IMR-90 (cell line): ENCODE data around the gene NUP37. TPM values are rescaled to one million over a fixed set of nuclear protein-coding genes. Genes with fewer than 3 reads are reported as not detected.

Source experiments
- ATAC-seq: fragments of 200-7000 bp; cut with Tn5 transposase; 2 replicates; pipeline ENCODE4 v1.9.1; 2020; ENCODE audit warnings: low read depth, mild to moderate bottlenecking, moderate library complexity
- BruUV-seq: library from RNA; stranded (reverse); fragments of 400-500 nt; replicated peaks from 2 replicates; lab custom pipeline; 2021; lab: Mats Ljungman, UMichigan
- CTCF ChIA-PET: fragments of 300-600 bp; formaldehyde crosslinking; extraction: SDS; loops from one replicate; lab custom pipeline; 2021; ENCODE audit warnings: antibody characterized with exemption; lab: Yijun Ruan, JAX
- POLR2A ChIA-PET: fragments of 300-600 bp; sonication (Branson Sonifier 250); formaldehyde crosslinking; loops from one replicate; lab custom pipeline; 2022; ENCODE audit warnings: antibody characterized with exemption; ENCODE audit not compliant: unreplicated experiment; lab: Charles Lee
- DNase-seq: peaks from one replicate; pipeline ENCODE4 v3.0.0; 2013
- H2AFZ ChIP-seq: replicated peaks from 2 replicates; pipeline ENCODE3; 2013; ENCODE audit warnings: low read length, mild to moderate bottlenecking; ENCODE audit not compliant: poor library complexity
- H2AK5ac ChIP-seq: 2 replicates; pipeline ENCODE4 v1.6.1; 2013; ENCODE audit warnings: low read depth, low read length, inconsistent platforms
- H2AK9ac ChIP-seq: replicated peaks from 2 replicates; pipeline ENCODE3; 2013; ENCODE audit warnings: mild to moderate bottlenecking, low read depth, low read length, moderate library complexity; ENCODE audit not compliant: poor library complexity
- H2BK120ac ChIP-seq: 2 replicates; pipeline ENCODE4 v1.6.1; 2013; ENCODE audit warnings: low read depth, low read length, inconsistent platforms
- H2BK15ac ChIP-seq: 3 replicates; pipeline ENCODE4 v1.6.1; 2013; ENCODE audit warnings: low read depth, low read length, inconsistent platforms
- H2BK20ac ChIP-seq: 2 replicates; pipeline ENCODE4 v1.6.1; 2013; ENCODE audit warnings: low read depth, mild to moderate bottlenecking, inconsistent platforms, low read length, moderate library complexity
- H2BK5ac ChIP-seq: 2 replicates; pipeline ENCODE4 v1.6.1; 2013; ENCODE audit warnings: mild to moderate bottlenecking, low read depth, low read length, inconsistent platforms; ENCODE audit not compliant: poor library complexity, severe bottlenecking
- H3K14ac ChIP-seq: replicated peaks from 2 replicates; pipeline ENCODE4 v1.6.1; 2013; ENCODE audit warnings: low read depth, low read length, inconsistent platforms
- H3K18ac ChIP-seq: 2 replicates; pipeline ENCODE4 v1.6.1; 2013; ENCODE audit warnings: low read depth, low read length, control low read depth
- H3K23ac ChIP-seq: 2 replicates; pipeline ENCODE4 v1.6.1; 2013; ENCODE audit warnings: low read depth, low read length, inconsistent platforms
- H3K27ac ChIP-seq: 2 replicates; pipeline ENCODE4 v1.5.1; 2013; ENCODE audit warnings: mild to moderate bottlenecking, control low read depth, low read length; ENCODE audit not compliant: insufficient read depth
- H3K27me3 ChIP-seq: 2 replicates; pipeline ENCODE4 v1.6.1; 2013; ENCODE audit warnings: low read length; ENCODE audit not compliant: control insufficient read depth, insufficient read depth
- H3K36me3 ChIP-seq: 2 replicates; pipeline ENCODE4 v1.6.1; 2013; ENCODE audit warnings: low read length, mixed read lengths; ENCODE audit not compliant: control insufficient read depth, insufficient read depth
- H3K4ac ChIP-seq: 2 replicates; pipeline ENCODE4 v1.6.1; 2013; ENCODE audit warnings: low read depth, low read length, inconsistent platforms
- H3K4me1 ChIP-seq: 2 replicates; pipeline ENCODE4 v1.6.1; 2013; ENCODE audit warnings: low read length, mixed read lengths; ENCODE audit not compliant: control insufficient read depth, insufficient read depth
- H3K4me2 ChIP-seq: 2 replicates; pipeline ENCODE4 v1.6.1; 2013; ENCODE audit warnings: low read depth, mild to moderate bottlenecking, control low read depth, low read length, moderate library complexity
- H3K4me3 ChIP-seq: 2 replicates; pipeline ENCODE4 v1.5.1; 2013; ENCODE audit warnings: low read depth, mild to moderate bottlenecking, control low read depth, low read length, moderate library complexity; ENCODE audit not compliant: insufficient read depth
- H3K56ac ChIP-seq: 2 replicates; pipeline ENCODE4 v1.6.1; 2013; ENCODE audit warnings: low read length, inconsistent platforms; ENCODE audit not compliant: insufficient read depth; ENCODE audit errors: extremely low read depth
- H3K79me1 ChIP-seq, 2 experiments: 2 replicates each; pipeline ENCODE4 v1.6.1; 2013; ENCODE audit warnings: low read length in 2 of 2, inconsistent platforms in 1 of 2, low read depth in 1 of 2
- H3K9ac ChIP-seq: 2 replicates; pipeline ENCODE4 v1.6.1; 2013; ENCODE audit warnings: low read depth, low read length, control low read depth
- H3K9me1 ChIP-seq: 2 replicates; pipeline ENCODE4 v1.6.1; 2013; ENCODE audit warnings: low read length, inconsistent platforms; ENCODE audit not compliant: insufficient read depth
- H3K9me3 ChIP-seq: 2 replicates; pipeline ENCODE4 v1.6.1; 2013; ENCODE audit warnings: low read length; ENCODE audit not compliant: control insufficient read depth, insufficient read depth
- H4K20me1 ChIP-seq: 2 replicates; pipeline ENCODE4 v1.6.1; 2013; ENCODE audit warnings: low read length, inconsistent platforms; ENCODE audit not compliant: insufficient read depth
- H4K5ac ChIP-seq: 2 replicates; pipeline ENCODE4 v1.6.1; 2013; ENCODE audit warnings: mild to moderate bottlenecking, low read depth, low read length, control low read depth
- H4K8ac ChIP-seq, 2 experiments: 2 replicates each; pipeline ENCODE4 v1.6.1; 2013; ENCODE audit warnings: low read depth in 2 of 2, low read length in 2 of 2, control low read depth in 1 of 2, inconsistent platforms in 1 of 2
- H4K91ac ChIP-seq: 2 replicates; pipeline ENCODE4 v1.6.1; 2013; ENCODE audit warnings: low read depth, low read length, inconsistent platforms; ENCODE audit not compliant: insufficient read depth
- BHLHE40 ChIP-seq: fragments of 150-350 bp; IDR thresholded peaks from 2 replicates; pipeline ENCODE4 v1.6.1; 2016; ENCODE audit warnings: mild to moderate bottlenecking, low read depth, low read length
- CEBPB ChIP-seq: IDR thresholded peaks from 2 replicates; pipeline ENCODE4 v1.6.1; 2012; ENCODE audit warnings: low read depth, low read length, improper control_type of control experiment
- CHD1 ChIP-seq: IDR thresholded peaks from 2 replicates; pipeline ENCODE4 v1.6.1; 2012; ENCODE audit warnings: low read depth, low read length, improper control_type of control experiment
- POLR2A ChIP-seq: IDR thresholded peaks from 2 replicates; pipeline ENCODE4 v1.6.1; 2012; ENCODE audit warnings: mild to moderate bottlenecking, low read depth, low read length
- RAD21 ChIP-seq: IDR thresholded peaks from 2 replicates; pipeline ENCODE4 v1.6.1; 2012; ENCODE audit warnings: low read length, improper control_type of control experiment
- RCOR1 ChIP-seq: IDR thresholded peaks from 2 replicates; pipeline ENCODE4 v1.6.1; 2012; ENCODE audit warnings: mild to moderate bottlenecking, low read length, improper control_type of control experiment; ENCODE audit not compliant: insufficient replicate concordance
- WGBS, 2 experiments: methylation state at CpG; one replicate each; pipeline versions ENCODE4 v1.1.5 to v1.1.7; 2013; ENCODE audit warnings: missing lambda C conversion rate in 2 of 2; ENCODE audit not compliant: insufficient read length in 1 of 2; ENCODE audit errors: extremely low coverage in 2 of 2; 5-methylcytosine and 5-hydroxymethylcytosine counted together
- dilution Hi-C: fragments of 300-500 bp; cut with HindIII; formaldehyde crosslinking; loops from one replicate; pipeline ENCODE4 v1.14.3; 2018; ENCODE audit warnings: low sequenced_read_pairs; ENCODE audit not compliant: unreplicated experiment
- in situ Hi-C: fragments of 300-500 bp; cut with MboI; formaldehyde crosslinking; loops from 3 replicates; pipeline ENCODE4 v1.14.3; 2019; ENCODE audit warnings: low sequenced_read_pairs, inconsistent platforms, mixed read lengths
- intact Hi-C: fragments of 100-400 bp; cut with micrococcal nuclease; formaldehyde crosslinking; loops from 2 replicates; pipeline ENCODE4 v1.10.0; 2022
- polyA plus RNA-seq, 3 experiments: library from polyadenylated mRNA; depleted of rRNA; stranded (reverse); fragments of >200 nt; gene quantifications; 2 replicates each; pipeline ENCODE4 v1.2.3, GENCODE V29; 2012; ENCODE audit warnings: low replicate concordance in 1 of 3
- total RNA-seq: library from RNA; depleted of rRNA; stranded (reverse); fragments of >200 nt; gene quantifications from 2 replicates; pipeline ENCODE4 v1.2.3, GENCODE V29; 2012
- TF ChIP-seq, protein P1 (sequence below): conservative IDR thresholded peaks from 2 replicates; pipeline ENCODE4 v1.5.1; 2012; ENCODE audit warnings: mild to moderate bottlenecking, low read depth, low read length, improper control_type of control experiment
- TF ChIP-seq, protein P2 (sequence below): fragments of 150-350 bp; IDR thresholded peaks from 2 replicates; pipeline ENCODE4 v1.6.1; 2016; ENCODE audit warnings: low read depth, mild to moderate bottlenecking, low read length, moderate library complexity, borderline replicate concordance

Gene NUP37
- total and polyA plus RNA-seq, 2 of the 4 experiments (the other 2 are of a cell fraction), result 41.1 to 55.0 TPM

DNA sequence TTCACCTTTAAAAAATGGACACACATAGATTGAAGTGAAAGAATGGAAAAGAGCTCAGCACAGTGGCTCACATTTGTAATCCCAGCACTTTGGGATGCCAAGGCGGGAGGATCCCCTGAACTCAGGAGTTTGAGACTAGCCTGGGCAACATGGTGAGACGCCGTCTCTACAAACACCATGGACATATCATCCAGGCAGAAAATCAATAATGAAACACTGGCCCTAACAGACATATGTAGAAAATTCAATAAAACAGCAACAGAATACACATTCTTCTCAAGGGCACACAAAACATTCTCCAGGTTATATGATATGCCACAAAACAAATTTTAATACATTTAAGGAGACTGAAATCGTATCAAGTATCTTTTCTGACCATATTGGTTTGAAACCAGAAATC lies 65.6 kb downstream of the NUP37 start:
- ATAC-seq (no peak), DNase-seq (no peak)
- H3K4me1 ChIP-seq, result 0 out of 2 replicates have a peak, but pooled peaks cover 2% of the 10 kb centered on the region
- H3K27me3 ChIP-seq, result no peaks in the 10 kb centered on the region
- no peak overlapping the region for H3K27ac ChIP-seq
- H3K4me2 ChIP-seq, result no peak overlapping the region
- H4K8ac ChIP-seq, result no peak overlapping the region
- no peak overlapping the region for H2AK5ac ChIP-seq
- ChIA-PET CTCF (interaction anchor here (0.6 kb wide), 1 partner anchor 423 kb away, joined by 4 read pairs; no protein-coding TSS in a partner anchor), POLR2A (no interaction called here)
- no peak overlapping the region for H3K4me3 ChIP-seq
- no peak overlapping the region for H3K14ac ChIP-seq
- H4K5ac ChIP-seq, result no peak overlapping the region
- BruUV-seq, result no TSS peak
- no peak overlapping the region for H2AFZ ChIP-seq
- no peak overlapping the region for H3K56ac ChIP-seq
- no CpG with 5 or more reads among the region's 4 CpGs for WGBS, 2 experiments
- H3K79me1 ChIP-seq, result peaks cover 3 to 11% of the 10 kb centered on the region in 2 experiments; a peak in 3 of 4 replicates
- no peak overlapping the region for H2AK9ac ChIP-seq
- no peak overlapping the region for H2BK5ac ChIP-seq
- no peak overlapping the region for H3K23ac ChIP-seq
- in situ Hi-C loops (no loop called here), dilution Hi-C loops (no loop called here), intact Hi-C loops (no loop called here)
- H3K9me1 ChIP-seq, result no peaks in the 10 kb centered on the region
- peaks cover 12% of the 10 kb centered on the region; the same call in 1 of the 2 replicates for H3K36me3 ChIP-seq
- H2BK15ac ChIP-seq, result no peak overlapping the region
- no peak overlapping the region for H2BK20ac ChIP-seq
- H2BK120ac ChIP-seq, result no peak overlapping the region
- no peaks in the 10 kb centered on the region for H3K9me3 ChIP-seq
- H3K9ac ChIP-seq, result no peak overlapping the region
- no peak overlapping the region for H4K91ac ChIP-seq
- no peak overlapping the region for H3K4ac ChIP-seq
- H3K18ac ChIP-seq, result no peak overlapping the region
- no peaks in the 10 kb centered on the region; the same call in 1 of the 2 replicates for H4K20me1 ChIP-seq
- no peak for TF ChIP-seq RCOR1
- no peak for TF ChIP-seq CEBPB
- TF ChIP-seq BHLHE40, result no peak
- TF ChIP-seq CHD1, result no peak
- no peak for TF ChIP-seq RAD21
- no peak for TF ChIP-seq POLR2A
- TF ChIP-seq, protein P1, sequence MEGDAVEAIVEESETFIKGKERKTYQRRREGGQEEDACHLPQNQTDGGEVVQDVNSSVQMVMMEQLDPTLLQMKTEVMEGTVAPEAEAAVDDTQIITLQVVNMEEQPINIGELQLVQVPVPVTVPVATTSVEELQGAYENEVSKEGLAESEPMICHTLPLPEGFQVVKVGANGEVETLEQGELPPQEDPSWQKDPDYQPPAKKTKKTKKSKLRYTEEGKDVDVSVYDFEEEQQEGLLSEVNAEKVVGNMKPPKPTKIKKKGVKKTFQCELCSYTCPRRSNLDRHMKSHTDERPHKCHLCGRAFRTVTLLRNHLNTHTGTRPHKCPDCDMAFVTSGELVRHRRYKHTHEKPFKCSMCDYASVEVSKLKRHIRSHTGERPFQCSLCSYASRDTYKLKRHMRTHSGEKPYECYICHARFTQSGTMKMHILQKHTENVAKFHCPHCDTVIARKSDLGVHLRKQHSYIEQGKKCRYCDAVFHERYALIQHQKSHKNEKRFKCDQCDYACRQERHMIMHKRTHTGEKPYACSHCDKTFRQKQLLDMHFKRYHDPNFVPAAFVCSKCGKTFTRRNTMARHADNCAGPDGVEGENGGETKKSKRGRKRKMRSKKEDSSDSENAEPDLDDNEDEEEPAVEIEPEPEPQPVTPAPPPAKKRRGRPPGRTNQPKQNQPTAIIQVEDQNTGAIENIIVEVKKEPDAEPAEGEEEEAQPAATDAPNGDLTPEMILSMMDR, result no peak
- TF ChIP-seq, protein P2, sequence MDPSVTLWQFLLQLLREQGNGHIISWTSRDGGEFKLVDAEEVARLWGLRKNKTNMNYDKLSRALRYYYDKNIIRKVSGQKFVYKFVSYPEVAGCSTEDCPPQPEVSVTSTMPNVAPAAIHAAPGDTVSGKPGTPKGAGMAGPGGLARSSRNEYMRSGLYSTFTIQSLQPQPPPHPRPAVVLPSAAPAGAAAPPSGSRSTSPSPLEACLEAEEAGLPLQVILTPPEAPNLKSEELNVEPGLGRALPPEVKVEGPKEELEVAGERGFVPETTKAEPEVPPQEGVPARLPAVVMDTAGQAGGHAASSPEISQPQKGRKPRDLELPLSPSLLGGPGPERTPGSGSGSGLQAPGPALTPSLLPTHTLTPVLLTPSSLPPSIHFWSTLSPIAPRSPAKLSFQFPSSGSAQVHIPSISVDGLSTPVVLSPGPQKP, result no peak
